GM21576 (cell line): ENCODE data around the gene IL22RA2.

ENCODE experiments used
- ATAC-seq: cut with Tn5 transposase; IDR thresholded peaks from one replicate; pipeline ENCODE4 v1.9.1; 2021; ENCODE audit warnings: mild to moderate bottlenecking, moderate library complexity; ENCODE audit not compliant: unreplicated experiment

IL22RA2 gene

DNA sequence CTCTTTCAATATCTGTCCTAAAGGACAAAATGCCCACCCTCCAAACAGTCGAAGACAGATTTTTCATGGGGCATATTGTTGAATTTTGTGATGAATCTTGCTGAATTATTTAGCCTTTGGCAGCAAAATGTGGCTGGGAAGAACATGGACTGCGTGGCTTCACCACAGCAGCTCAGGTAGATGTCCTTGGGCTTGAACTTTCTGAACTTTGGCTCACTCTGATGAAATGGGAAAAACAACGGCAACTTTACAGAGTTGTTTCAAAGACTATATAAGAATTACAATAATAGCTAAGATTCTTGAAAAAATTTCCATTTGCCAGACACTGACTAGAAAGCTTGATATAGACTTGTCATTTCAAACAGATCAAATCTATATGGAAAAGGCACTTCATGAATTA is 75.9 kb downstream of the IL22RA2 start:
- ATAC-seq, result no peak

DNA sequence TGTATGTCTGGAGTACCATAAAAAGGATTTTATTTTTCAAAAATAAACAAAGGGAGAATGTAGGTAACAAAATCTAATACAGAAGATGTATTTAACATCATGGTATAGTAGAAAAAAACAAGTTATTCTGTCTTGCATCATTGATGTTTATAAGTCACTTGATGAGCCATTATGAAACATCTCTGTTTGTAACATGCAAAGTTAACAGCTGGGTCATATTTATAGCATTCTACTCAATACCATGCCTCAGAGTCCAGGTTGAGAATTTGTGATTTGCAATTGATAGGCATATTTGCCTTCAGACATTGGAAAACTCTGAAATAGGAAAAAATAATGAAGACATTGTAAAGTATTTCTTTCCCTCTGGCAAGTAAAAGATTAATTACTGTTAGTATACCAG is 76.4 kb downstream of the IL22RA2 start:
- ATAC-seq, result peak; percentile 43

DNA sequence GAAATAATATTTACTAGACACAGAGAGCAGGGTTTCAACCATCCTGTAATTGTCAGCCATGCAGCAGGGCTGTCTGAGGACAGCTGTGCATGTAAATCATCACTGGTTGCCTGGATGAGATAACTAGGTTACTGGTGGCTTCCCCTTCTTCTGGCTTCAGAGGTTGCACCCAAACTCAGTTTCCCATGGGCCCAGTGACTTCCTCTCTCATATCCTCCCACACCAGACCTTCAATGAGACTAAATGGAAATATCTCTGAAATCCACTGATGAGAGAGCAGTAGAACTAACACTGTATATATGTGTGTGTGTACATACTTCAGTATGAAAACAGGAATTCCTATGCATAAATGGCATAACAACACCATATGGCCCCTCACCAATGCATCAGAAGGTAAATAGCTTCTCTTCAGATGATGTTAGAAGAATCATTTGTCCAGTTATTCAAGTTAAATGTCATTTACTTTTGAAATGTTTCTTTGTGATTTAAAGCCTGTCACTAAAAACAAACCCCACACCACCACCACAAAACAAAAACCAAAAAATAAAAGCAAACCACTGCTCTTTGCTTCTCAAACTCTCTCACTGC is 77.7 kb downstream of the IL22RA2 start:
- ATAC-seq, result peak; percentile 71

DNA sequence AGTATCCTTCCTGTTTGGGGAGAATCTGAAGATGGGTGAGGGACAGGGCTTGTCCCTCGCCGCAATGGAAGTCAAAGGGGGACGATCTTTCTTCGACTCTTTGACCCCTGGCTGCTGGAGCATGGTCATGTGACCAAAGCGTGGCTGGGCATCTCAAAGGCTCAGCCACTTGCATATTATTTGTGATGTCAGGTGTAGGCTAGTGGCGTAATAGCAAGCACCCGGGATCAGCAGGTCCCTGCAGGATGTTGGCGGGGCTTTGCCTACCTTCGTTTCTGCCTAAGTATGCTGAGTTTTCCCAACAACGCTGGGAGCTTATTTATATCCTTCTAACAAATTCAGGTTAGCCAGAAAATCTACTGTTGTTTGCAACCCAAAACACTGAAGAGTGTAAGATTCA is 78.4 kb downstream of the IL22RA2 start:
- ATAC-seq, result no peak

DNA sequence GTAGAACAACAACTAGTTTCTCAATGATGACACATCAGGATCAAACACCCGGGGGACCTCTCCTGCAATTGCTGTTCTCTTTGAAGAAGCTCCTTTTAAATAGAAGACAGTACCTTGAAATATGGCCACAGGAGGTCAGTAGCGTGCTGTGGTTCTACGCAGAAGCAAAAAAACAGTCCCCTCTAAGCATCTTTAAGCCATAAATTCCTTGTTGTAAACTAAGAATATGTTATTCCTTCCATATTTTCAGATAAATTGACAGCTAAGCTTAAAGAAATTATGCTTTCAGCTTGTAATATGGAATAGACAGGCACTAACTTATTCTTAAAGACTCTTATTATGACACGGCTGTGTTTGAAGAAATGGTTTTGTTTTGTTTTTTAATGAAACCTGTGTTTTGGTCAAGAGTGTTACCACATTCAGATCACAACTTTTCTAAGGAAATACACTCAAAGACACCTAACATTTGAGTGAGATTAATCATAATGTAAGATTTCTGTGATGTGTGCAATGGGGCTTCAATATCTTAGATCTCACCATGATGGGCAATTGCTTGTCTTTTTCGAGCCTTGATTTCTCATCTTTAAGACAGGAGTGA is 78.9 kb downstream of the IL22RA2 start:
- ATAC-seq, result no peak
